ENCODE results near the gene EDNRB.
"Not testable (repeated sequence)": the region's sequence is repeated elsewhere in the genome, so short reads cannot be mapped to it uniquely, and the experiment has no call there.

EDNRB gene

GRCh38 chr13:77918391-77919245 lies at the start of gene EDNRB:
TSS of gene EDNRB (minus strand) at chr13:77918831. CDS start at chr13:77918573, 258 bp downstream.
- no peak for DNase-seq

GRCh38 chr13:77966671-77967070 lies 48.0 kb upstream of the EDNRB start:
- DNase-seq: no peak

- no peak for DNase-seq
These were observed 34.1 kb upstream of the EDNRB start for GRCh38 chr13:77952737-77953136.

GRCh38 chr13:77952276-77952675 lies 33.6 kb upstream of the EDNRB start:
- DNase-seq: no peak

GRCh38 chr13:77946522-77946921 lies 27.9 kb upstream of the EDNRB start:
- DNase-seq: no peak

- not testable (repeated sequence) for DNase-seq
These were observed 16.4 kb upstream of the EDNRB start for GRCh38 chr13:77935063-77935462.

- no peak for DNase-seq
These were observed 11.8 kb upstream of the EDNRB start for GRCh38 chr13:77930430-77930829.

GRCh38 chr13:77928909-77929308 lies 10.3 kb upstream of the EDNRB start:
- no peak for DNase-seq

- no peak for DNase-seq
These were observed 7.0 kb upstream of the EDNRB start for GRCh38 chr13:77925616-77926015.

GRCh38 chr13:77919921-77920294 lies 1.3 kb upstream of the EDNRB start:
- DNase-seq: no peak

GRCh38 chr13:77919246-77919920 lies 752 bp upstream of the EDNRB start:
- DNase-seq: peak; percentile 8

GRCh38 chr13:77916488-77916887 lies 2.1 kb downstream of the EDNRB start:
- DNase-seq: no peak

GRCh38 chr13:77915686-77916085 lies 2.9 kb downstream of the EDNRB start:
- no peak for DNase-seq

- no peak for DNase-seq
These were observed 5.6 kb downstream of the EDNRB start for GRCh38 chr13:77913003-77913402.

GRCh38 chr13:77911751-77912150 lies 6.9 kb downstream of the EDNRB start:
- DNase-seq: no peak

- DNase-seq: no peak
These were observed 8.8 kb downstream of the EDNRB start for GRCh38 chr13:77909827-77910226.

GRCh38 chr13:77908531-77908930 lies 10.1 kb downstream of the EDNRB start:
- no peak for DNase-seq

GRCh38 chr13:77907666-77908341 lies 10.8 kb downstream of the EDNRB start:
- no peak for DNase-seq

- no peak for DNase-seq
These were observed 14.6 kb downstream of the EDNRB start for GRCh38 chr13:77904031-77904430.

- DNase-seq: no peak
These were observed 15.2 kb downstream of the EDNRB start for GRCh38 chr13:77903435-77903834.

- no peak for DNase-seq
These were observed 16.2 kb downstream of the EDNRB start for GRCh38 chr13:77902319-77902963.

GRCh38 chr13:77898097-77898496 lies 20.5 kb downstream of the EDNRB start:
- no peak for DNase-seq

- DNase-seq: no peak
These were observed 21.7 kb downstream of the EDNRB start for GRCh38 chr13:77896977-77897376.

Measured in NCI-H1105 (cell line).